Measurements from ENCODE around the gene ARL10.

The ARL10 gene

GRCh38 chr5:176413255-176413565, 47.9 kb downstream of the ARL10 start:
- DNase-seq: no peak

GRCh38 chr5:176413709-176414191, 48.5 kb downstream of the ARL10 start:
- DNase-seq: no peak

- no peak for DNase-seq
Observed at GRCh38 chr5:176414704-176415103, 49.4 kb downstream of the ARL10 start.

GRCh38 chr5:176415240-176415951, 50.1 kb downstream of the ARL10 start:
- DNase-seq: no peak

GRCh38 chr5:176415952-176416924, 51.0 kb downstream of the ARL10 start, which contains the start of gene CLTB:
Gene CLTB, minus strand, starts transcription at chr5:176416539. Its CDS starts 176 bp downstream, at chr5:176416363.
- DNase-seq: no peak

GRCh38 chr5:176416965-176417364, 51.7 kb downstream of the ARL10 start:
- no peak for DNase-seq

- DNase-seq: no peak
Observed at GRCh38 chr5:176418251-176418650, 53.0 kb downstream of the ARL10 start.

GRCh38 chr5:176420086-176420485, 54.8 kb downstream of the ARL10 start:
- DNase-seq: no peak

GRCh38 chr5:176420972-176421544, 55.8 kb downstream of the ARL10 start:
- DNase-seq: no peak

- no peak for DNase-seq
Observed at GRCh38 chr5:176424181-176424580, 58.9 kb downstream of the ARL10 start.

- no peak for DNase-seq
Observed at GRCh38 chr5:176425138-176425537, 59.9 kb downstream of the ARL10 start.

GRCh38 chr5:176425791-176426190, 60.5 kb downstream of the ARL10 start:
- DNase-seq: no peak

- DNase-seq: no peak
Observed at GRCh38 chr5:176426876-176427275, 61.6 kb downstream of the ARL10 start.

GRCh38 chr5:176427971-176428370, 62.7 kb downstream of the ARL10 start:
- no peak for DNase-seq

- DNase-seq: no peak
Observed at GRCh38 chr5:176429972-176430371, 64.7 kb downstream of the ARL10 start.

Measured in NCI-H187 treated with DMSO at 0.1 percent for 48 hours (cell line).